GM12878 (cell line): ENCODE results near the gene TRAF5. TPM values are rescaled to one million over a fixed set of nuclear protein-coding genes. Genes with fewer than 3 reads are reported as not detected.

ENCODE experiments used
- ATAC-seq: fragments of 200-7000 bp; cut with Tn5 transposase; 3 replicates; pipeline ENCODE4 v1.9.1; 2020; ENCODE audit warnings: mild to moderate bottlenecking, moderate library complexity
- BruUV-seq: library from RNA; stranded (reverse); fragments of 400-500 nt; replicated peaks from 2 replicates; lab custom pipeline; 2021; lab: Mats Ljungman, UMichigan
- CTCF ChIA-PET: fragments of 300-600 bp; sonication (Branson Sonifier 250); formaldehyde crosslinking; extraction: SDS; loops from one replicate; lab custom pipeline; 2021; ENCODE audit warnings: inconsistent platforms; lab: Yijun Ruan, JAX
- POLR2A ChIA-PET: fragments of 350-600 bp; formaldehyde crosslinking; extraction: SDS; loops from one replicate; lab custom pipeline; 2021; ENCODE audit warnings: inconsistent platforms; lab: Charles Lee
- RAD21 ChIA-PET: fragments of 300-600 bp; sonication (Branson Sonifier 250); formaldehyde crosslinking; loops from one replicate; lab custom pipeline; 2023; ENCODE audit warnings: antibody characterized with exemption; ENCODE audit not compliant: unreplicated experiment; lab: Charles Lee
- SMC1A ChIA-PET: fragments of 300-600 bp; sonication (Branson Sonifier 250); formaldehyde crosslinking; loops from one replicate; lab custom pipeline; 2023; ENCODE audit not compliant: unreplicated experiment, uncharacterized antibody; lab: Charles Lee
- DNase-seq: peaks from one replicate; pipeline ENCODE4 v3.0.0-alpha.2; 2011; ENCODE audit warnings: low read depth, low spot score
- FAIRE-seq: peaks from 3 replicates; lab custom pipeline; 2011; peaks lifted over from hg19 to GRCh38; lab: Jason Lieb, UNC
- H2AFZ ChIP-seq: 2 replicates; pipeline ENCODE4 v1.6.0; 2011; ENCODE audit warnings: low read depth, low read length, control low read depth; ENCODE audit not compliant: control insufficient read depth
- H3K27ac ChIP-seq: 2 replicates; pipeline ENCODE4 v1.5.1; 2011; ENCODE audit warnings: control low read depth; ENCODE audit not compliant: control insufficient read depth, insufficient read depth
- H3K27me3 ChIP-seq, 2 experiments: replicated peaks in 1 of 2; 2 replicates each; pipeline versions ENCODE4 v1.6.0 to v1.6.1; 2011; ENCODE audit warnings: low read length in 1 of 2; ENCODE audit not compliant: control insufficient read depth in 2 of 2, insufficient read depth in 2 of 2
- H3K36me3 ChIP-seq, 2 experiments: 2 replicates each; pipeline ENCODE4 v1.5.1; 2011; ENCODE audit warnings: low read length in 1 of 2; ENCODE audit not compliant: control insufficient read depth in 2 of 2, insufficient read depth in 2 of 2
- H3K4me1 ChIP-seq: 2 replicates; pipeline ENCODE4 v1.6.1; 2011; ENCODE audit warnings: mild to moderate bottlenecking, low read length, moderate library complexity, mixed read lengths; ENCODE audit not compliant: control insufficient read depth, insufficient read depth
- H3K4me2 ChIP-seq: 2 replicates; pipeline ENCODE4 v1.6.0; 2011; ENCODE audit warnings: control low read depth; ENCODE audit not compliant: control insufficient read depth, insufficient read depth
- H3K4me3 ChIP-seq: fragments of 200-600 bp; sonication (generic); 2 replicates; pipeline ENCODE4 v1.5.1; 2016
- H3K79me2 ChIP-seq: 2 replicates; pipeline ENCODE4 v1.6.0; 2011; ENCODE audit warnings: low read length; ENCODE audit not compliant: control insufficient read depth, insufficient read depth
- H3K9ac ChIP-seq: 2 replicates; pipeline ENCODE4 v1.8.0; 2011; ENCODE audit warnings: low read length, control low read depth, mixed read lengths; ENCODE audit not compliant: control insufficient read depth, insufficient read depth
- H3K9me3 ChIP-seq: replicated peaks from 3 replicates; pipeline ENCODE4 v1.5.1; 2011; ENCODE audit warnings: mild to moderate bottlenecking, low read length; ENCODE audit not compliant: control insufficient read depth, insufficient read depth
- H4K20me1 ChIP-seq: 2 replicates; pipeline ENCODE4 v1.6.0; 2011; ENCODE audit not compliant: control insufficient read depth, insufficient read depth
- ATF7 ChIP-seq: fragments of 450-650 bp; IDR thresholded peaks from 2 replicates; pipeline ENCODE4 v1.6.1; 2016; ENCODE audit warnings: low read depth, mild to moderate bottlenecking
- EGR1 ChIP-seq, 2 experiments: IDR thresholded peaks; 1 replicate in 1 of 2; 2 replicates in 1 of 2; pipeline ENCODE4 v1.6.1; 2011 to 2012; ENCODE audit warnings: low read depth in 2 of 2, low read length in 2 of 2, borderline replicate concordance in 1 of 2, mild to moderate bottlenecking in 1 of 2, moderate library complexity in 1 of 2
- FOXK2 ChIP-seq: fragments of 450-650 bp; IDR thresholded peaks from 2 replicates; pipeline ENCODE4 v1.6.1; 2017; ENCODE audit warnings: mild to moderate bottlenecking, moderate library complexity
- GATAD2B ChIP-seq: fragments of 450-650 bp; conservative IDR thresholded peaks from 2 replicates; pipeline ENCODE4 v1.6.1; 2017; ENCODE audit warnings: low read depth, mild to moderate bottlenecking, moderate library complexity
- RB1 ChIP-seq: fragments of 450-650 bp; formaldehyde crosslinking; IDR thresholded peaks from 2 replicates; pipeline ENCODE4 v1.6.1; 2017; ENCODE audit warnings: mild to moderate bottlenecking, borderline replicate concordance
- RBBP5 ChIP-seq: fragments of 200-600 bp; sonication (generic); conservative IDR thresholded peaks from 2 replicates; pipeline ENCODE4 v1.6.1; 2016
- TCF3 ChIP-seq: IDR thresholded peaks from 2 replicates; pipeline ENCODE4 v1.6.1; 2012; ENCODE audit warnings: low read depth, mild to moderate bottlenecking, low read length, borderline replicate concordance; ENCODE audit not compliant: insufficient read depth
- TCF7 ChIP-seq: IDR thresholded peaks from 2 replicates; pipeline ENCODE4 v1.6.1; 2014; ENCODE audit warnings: antibody characterized with exemption, borderline replicate concordance
- WGBS: methylation state at CpG from one replicate; pipeline ENCODE4 v1.1.6; 2016; ENCODE audit warnings: low lambda C conversion rate; ENCODE audit not compliant: insufficient replicate concordance, insufficient coverage; ENCODE audit errors: missing lambda C conversion rate; 5-methylcytosine and 5-hydroxymethylcytosine counted together
- in situ Hi-C: fragments of 300-500 bp; cut with MboI; formaldehyde crosslinking; loops from 9 replicates; pipeline ENCODE4 v1.14.3; 2018; ENCODE audit warnings: mixed read lengths
- intact Hi-C: fragments of 100-400 bp; cut with micrococcal nuclease; formaldehyde crosslinking; loops from one replicate; pipeline ENCODE4 v1.14.2; 2022; ENCODE audit not compliant: unreplicated experiment
- polyA plus RNA-seq, 11 experiments: library from polyadenylated mRNA; depleted of rRNA in 4 of 11; unstranded in 6 of 11; stranded (reverse) in 5 of 11; fragments of >200 nt; fragmentation: Nextera tagmentation in 4 of 11; fragmentation: Illumina TruSeq in 1 of 11; extraction: Ambion mirVana in 4 of 11; extraction: Trizol in 1 of 11; gene quantifications; 1 replicate in 1 of 11; 2 replicates in 10 of 11; pipeline versions ENCODE4 v1.2.1 to v1.2.3, GENCODE V29; 2011 to 2016; ENCODE audit warnings: inconsistent platforms in 2 of 11, missing spikeins in 2 of 11, low read depth in 1 of 11
- total RNA-seq, 4 experiments: library from RNA; depleted of rRNA in 3 of 4; stranded (reverse); fragments of >200 nt in 3 of 4; fragmentation: Illumina TruSeq in 1 of 4; extraction: Trizol in 1 of 4; gene quantifications; 2 replicates each; pipeline versions ENCODE4 v1.2.1 to v1.2.3, GENCODE V29; 2013 to 2021
- TF ChIP-seq, protein P1 (sequence below): fragments of 450-650 bp; IDR thresholded peaks from 2 replicates; pipeline ENCODE4 v1.6.1; 2014; ENCODE audit warnings: mild to moderate bottlenecking
- TF ChIP-seq, protein P2 (sequence below): IDR thresholded peaks from 2 replicates; pipeline ENCODE4 v1.6.1; 2012; ENCODE audit warnings: low read length, inconsistent platforms
- TF ChIP-seq, protein P3 (sequence below): fragments of 450-650 bp; IDR thresholded peaks from 2 replicates; pipeline ENCODE4 v1.6.1; 2016; ENCODE audit warnings: mild to moderate bottlenecking, moderate library complexity, borderline replicate concordance
- TF ChIP-seq, protein P4 (sequence below): fragments of 450-650 bp; IDR thresholded peaks from 2 replicates; pipeline ENCODE4 v1.6.1; 2017; ENCODE audit warnings: borderline replicate concordance
- TF ChIP-seq, protein P5 (sequence below): IDR thresholded peaks from 2 replicates; pipeline ENCODE4 v1.6.1; 2012; ENCODE audit warnings: low read depth, low read length, improper control_type of control experiment

The TRAF5 gene
- total and polyA plus RNA-seq, 10 of the 15 experiments (the other 5 are each of a cell fraction or from before 2014, with no cell fraction given) = 10.6 to 36.5 (median 26.3) TPM

DNA sequence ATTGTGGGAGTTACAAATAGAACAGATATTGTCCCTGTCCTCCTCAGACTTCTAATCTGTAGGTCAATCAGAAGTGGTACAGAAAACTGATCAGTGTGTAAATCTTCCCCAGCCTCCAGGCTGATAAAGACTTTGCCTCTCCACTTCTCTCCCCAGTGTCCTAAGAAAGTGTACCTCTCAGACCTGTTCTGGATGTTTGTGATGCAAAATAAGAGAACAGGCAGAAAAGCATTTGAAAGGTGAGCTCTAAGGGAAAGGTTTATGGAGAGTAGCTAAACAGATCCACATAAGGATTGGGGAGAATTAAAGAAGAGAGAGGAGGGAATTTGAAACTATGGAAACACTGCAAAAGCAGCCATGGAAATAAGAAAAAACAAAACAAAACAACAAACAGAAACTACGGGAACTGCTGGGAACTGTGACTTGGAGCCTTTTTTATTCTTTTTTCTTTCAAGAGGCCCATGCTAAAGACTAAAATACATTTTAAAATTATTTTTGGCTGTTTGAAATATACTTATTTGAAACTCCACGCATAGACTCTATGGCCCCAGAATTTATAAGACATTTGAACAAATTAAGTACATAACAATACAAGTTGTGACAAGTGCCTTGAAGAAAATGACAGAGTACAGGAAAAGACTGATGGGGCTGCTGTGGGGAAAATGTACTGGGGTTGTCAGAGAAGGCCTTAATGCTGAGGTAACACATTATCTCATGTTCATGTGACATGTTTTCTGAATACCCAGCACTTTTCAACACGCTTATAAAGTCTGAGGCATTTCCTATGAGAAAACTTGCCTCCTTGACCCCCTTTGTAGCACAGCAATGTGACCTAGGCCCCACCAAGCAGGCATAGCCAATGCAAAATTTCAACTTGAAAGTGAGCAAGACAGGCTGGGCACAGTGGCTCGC is 51.2 kb downstream of the TRAF5 start (continued):
- TF ChIP-seq GATAD2B (no peak), TCF7 (no peak)
- TF ChIP-seq, all 136 proteins: peak for 0

DNA sequence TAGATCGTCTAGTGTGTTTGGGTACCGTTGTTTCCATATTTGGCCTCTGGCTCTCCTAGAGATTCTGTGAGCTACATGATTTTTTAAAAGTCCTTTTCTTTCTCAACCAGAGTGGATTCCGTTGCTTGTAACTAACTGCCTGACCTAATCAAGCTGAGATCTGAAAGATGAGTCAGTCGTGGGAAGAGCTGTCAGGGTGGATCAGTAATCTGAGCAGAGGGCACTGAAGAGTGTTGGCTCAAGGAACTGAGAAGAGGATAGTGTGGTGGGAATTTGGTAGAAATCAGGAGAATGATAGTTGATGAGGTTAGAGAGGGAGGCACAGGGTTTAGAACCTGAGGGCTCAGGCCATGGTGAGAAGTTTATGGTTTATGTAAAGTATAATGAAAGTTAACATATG is 52.2 kb downstream of the TRAF5 start:
- Histone ChIP-seq H3K9ac (no peak overlapping the region), H4K20me1 (no peaks in the 10 kb centered on the region), H3K79me2 (peaks cover 11% of the 10 kb centered on the region), H3K27ac (no peak overlapping the region), H3K4me3 (no peak overlapping the region), H3K4me1 (peaks cover 7% of the 10 kb centered on the region), H3K9me3 (no peaks in the 10 kb centered on the region), H3K4me2 (no peak overlapping the region), H2AFZ (no peak overlapping the region), H3K27me3 (no peaks in the 10 kb centered on the region), H3K36me3 (peaks cover 3 to 4% of the 10 kb centered on the region in 2 experiments; a peak in 3 of 4 replicates)
- no TSS peak for BruUV-seq
- ChIA-PET SMC1A (interaction anchor here (0.6 kb wide), 1 partner anchor 51 kb away, joined by 3 read pairs; no protein-coding TSS in a partner anchor), POLR2A (interaction anchor here (0.7 kb wide), 1 partner anchor 551 kb away, joined by 5 read pairs; no protein-coding TSS in a partner anchor), RAD21 (interaction anchor here (0.8 kb wide), 2 partner anchors 97 to 115 kb away, joined by 3 to 5 read pairs; no protein-coding TSS in a partner anchor), CTCF (no interaction called here)
- 75% methylated on average over 4 of the region's 4 CpGs for WGBS
- ATAC-seq (no peak), FAIRE-seq (no peak), DNase-seq (no peak)
- intact Hi-C loops = no loop called here
- in situ Hi-C loops = no loop called here
- no peak for TF ChIP-seq RBBP5
- TF ChIP-seq, protein P1, sequence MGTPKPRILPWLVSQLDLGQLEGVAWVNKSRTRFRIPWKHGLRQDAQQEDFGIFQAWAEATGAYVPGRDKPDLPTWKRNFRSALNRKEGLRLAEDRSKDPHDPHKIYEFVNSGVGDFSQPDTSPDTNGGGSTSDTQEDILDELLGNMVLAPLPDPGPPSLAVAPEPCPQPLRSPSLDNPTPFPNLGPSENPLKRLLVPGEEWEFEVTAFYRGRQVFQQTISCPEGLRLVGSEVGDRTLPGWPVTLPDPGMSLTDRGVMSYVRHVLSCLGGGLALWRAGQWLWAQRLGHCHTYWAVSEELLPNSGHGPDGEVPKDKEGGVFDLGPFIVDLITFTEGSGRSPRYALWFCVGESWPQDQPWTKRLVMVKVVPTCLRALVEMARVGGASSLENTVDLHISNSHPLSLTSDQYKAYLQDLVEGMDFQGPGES = no peak
- no peak for TF ChIP-seq ATF7
- TF ChIP-seq, protein P2, sequence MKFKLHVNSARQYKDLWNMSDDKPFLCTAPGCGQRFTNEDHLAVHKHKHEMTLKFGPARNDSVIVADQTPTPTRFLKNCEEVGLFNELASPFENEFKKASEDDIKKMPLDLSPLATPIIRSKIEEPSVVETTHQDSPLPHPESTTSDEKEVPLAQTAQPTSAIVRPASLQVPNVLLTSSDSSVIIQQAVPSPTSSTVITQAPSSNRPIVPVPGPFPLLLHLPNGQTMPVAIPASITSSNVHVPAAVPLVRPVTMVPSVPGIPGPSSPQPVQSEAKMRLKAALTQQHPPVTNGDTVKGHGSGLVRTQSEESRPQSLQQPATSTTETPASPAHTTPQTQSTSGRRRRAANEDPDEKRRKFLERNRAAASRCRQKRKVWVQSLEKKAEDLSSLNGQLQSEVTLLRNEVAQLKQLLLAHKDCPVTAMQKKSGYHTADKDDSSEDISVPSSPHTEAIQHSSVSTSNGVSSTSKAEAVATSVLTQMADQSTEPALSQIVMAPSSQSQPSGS = no peak
- no peak for TF ChIP-seq RB1
- TF ChIP-seq, protein P3, sequence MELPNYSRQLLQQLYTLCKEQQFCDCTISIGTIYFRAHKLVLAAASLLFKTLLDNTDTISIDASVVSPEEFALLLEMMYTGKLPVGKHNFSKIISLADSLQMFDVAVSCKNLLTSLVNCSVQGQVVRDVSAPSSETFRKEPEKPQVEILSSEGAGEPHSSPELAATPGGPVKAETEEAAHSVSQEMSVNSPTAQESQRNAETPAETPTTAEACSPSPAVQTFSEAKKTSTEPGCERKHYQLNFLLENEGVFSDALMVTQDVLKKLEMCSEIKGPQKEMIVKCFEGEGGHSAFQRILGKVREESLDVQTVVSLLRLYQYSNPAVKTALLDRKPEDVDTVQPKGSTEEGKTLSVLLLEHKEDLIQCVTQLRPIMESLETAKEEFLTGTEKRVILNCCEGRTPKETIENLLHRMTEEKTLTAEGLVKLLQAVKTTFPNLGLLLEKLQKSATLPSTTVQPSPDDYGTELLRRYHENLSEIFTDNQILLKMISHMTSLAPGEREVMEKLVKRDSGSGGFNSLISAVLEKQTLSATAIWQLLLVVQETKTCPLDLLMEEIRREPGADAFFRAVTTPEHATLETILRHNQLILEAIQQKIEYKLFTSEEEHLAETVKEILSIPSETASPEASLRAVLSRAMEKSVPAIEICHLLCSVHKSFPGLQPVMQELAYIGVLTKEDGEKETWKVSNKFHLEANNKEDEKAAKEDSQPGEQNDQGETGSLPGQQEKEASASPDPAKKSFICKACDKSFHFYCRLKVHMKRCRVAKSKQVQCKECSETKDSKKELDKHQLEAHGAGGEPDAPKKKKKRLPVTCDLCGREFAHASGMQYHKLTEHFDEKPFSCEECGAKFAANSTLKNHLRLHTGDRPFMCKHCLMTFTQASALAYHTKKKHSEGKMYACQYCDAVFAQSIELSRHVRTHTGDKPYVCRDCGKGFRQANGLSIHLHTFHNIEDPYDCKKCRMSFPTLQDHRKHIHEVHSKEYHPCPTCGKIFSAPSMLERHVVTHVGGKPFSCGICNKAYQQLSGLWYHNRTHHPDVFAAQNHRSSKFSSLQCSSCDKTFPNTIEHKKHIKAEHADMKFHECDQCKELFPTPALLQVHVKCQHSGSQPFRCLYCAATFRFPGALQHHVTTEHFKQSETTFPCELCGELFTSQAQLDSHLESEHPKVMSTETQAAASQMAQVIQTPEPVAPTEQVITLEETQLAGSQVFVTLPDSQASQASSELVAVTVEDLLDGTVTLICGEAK = no peak
- TF ChIP-seq, protein P4, sequence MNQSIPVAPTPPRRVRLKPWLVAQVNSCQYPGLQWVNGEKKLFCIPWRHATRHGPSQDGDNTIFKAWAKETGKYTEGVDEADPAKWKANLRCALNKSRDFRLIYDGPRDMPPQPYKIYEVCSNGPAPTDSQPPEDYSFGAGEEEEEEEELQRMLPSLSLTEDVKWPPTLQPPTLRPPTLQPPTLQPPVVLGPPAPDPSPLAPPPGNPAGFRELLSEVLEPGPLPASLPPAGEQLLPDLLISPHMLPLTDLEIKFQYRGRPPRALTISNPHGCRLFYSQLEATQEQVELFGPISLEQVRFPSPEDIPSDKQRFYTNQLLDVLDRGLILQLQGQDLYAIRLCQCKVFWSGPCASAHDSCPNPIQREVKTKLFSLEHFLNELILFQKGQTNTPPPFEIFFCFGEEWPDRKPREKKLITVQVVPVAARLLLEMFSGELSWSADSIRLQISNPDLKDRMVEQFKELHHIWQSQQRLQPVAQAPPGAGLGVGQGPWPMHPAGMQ = no peak
- TF ChIP-seq, protein P5, sequence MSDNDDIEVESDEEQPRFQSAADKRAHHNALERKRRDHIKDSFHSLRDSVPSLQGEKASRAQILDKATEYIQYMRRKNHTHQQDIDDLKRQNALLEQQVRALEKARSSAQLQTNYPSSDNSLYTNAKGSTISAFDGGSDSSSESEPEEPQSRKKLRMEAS = no peak
- TF ChIP-seq EGR1 (IDR thresholded peaks at IDR 0.05; ENCODE audit: borderline replicate concordance in 1 of 2, low read depth in 2 of 2, low read length in 2 of 2) = no peak
- TF ChIP-seq FOXK2 = no peak
- no peak for TF ChIP-seq TCF3
